Measurements from ENCODE around the gene NRG3.

The NRG3 gene

DNA sequence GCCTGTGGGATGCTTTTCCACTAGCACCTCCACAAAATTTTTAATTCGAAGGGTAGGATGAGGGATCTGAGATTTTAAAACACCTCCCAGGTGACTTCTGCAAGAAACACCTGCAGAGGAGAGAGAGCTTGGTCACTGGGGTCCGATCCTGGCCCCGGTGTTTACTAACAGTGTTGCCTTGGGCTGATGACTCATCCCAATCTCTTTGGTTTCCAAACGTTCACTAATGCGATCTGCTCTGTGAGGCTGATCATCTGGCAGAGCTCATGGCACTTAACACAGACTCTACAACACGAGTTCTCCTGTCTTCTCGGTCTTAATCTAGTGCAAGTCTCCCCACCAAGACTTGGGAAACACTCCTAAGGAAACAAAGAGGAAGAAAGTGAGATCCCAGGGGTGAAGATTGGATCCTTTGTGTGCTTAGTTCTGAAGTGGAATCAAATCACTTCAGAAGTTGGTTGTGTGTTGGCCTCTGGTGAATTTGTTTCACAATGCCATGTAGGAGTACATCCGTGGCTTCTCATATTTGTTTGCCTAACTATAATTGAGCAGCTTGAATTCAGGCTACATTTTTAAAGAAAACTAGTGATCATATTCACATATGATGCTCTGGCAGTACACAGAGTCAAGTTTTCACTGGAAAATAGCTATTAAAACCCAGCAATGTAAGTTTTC, 407.9 kb downstream of the NRG3 start:
- no peak for TF ChIP-seq CTCF (IDR thresholded peaks at IDR 0.05)

DNA sequence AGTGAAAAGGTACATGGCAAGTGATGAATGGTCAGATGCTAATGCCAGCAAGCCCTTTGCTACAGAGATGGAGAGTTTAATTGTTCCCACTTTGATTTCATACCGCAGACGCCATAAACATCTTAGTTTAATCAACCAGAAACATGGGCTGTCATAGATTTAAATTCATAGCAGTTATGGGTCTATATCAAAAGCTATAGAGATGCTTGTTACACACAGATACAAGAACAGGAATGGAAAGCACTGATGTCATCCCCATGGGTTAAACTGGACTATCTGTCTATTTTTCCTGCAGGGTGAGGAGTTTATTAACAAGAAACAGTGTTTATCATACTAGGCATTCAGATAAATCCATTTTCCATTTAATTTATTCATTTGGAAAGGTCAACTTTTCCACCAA, 409.2 kb downstream of the NRG3 start:
- no peak for TF ChIP-seq CTCF (IDR thresholded peaks at IDR 0.05)

- TF ChIP-seq CTCF (IDR thresholded peaks at IDR 0.05), result no peak
Observed at GRCh38 chr10:82288461-82288881, 413.5 kb downstream of the NRG3 start.

- no peak for TF ChIP-seq CTCF (IDR thresholded peaks at IDR 0.05)
Observed at GRCh38 chr10:82289945-82290344, 415.0 kb downstream of the NRG3 start.

- no peak for TF ChIP-seq CTCF (IDR thresholded peaks at IDR 0.05)
Observed at GRCh38 chr10:82294874-82295378, 419.9 kb downstream of the NRG3 start.

DNA sequence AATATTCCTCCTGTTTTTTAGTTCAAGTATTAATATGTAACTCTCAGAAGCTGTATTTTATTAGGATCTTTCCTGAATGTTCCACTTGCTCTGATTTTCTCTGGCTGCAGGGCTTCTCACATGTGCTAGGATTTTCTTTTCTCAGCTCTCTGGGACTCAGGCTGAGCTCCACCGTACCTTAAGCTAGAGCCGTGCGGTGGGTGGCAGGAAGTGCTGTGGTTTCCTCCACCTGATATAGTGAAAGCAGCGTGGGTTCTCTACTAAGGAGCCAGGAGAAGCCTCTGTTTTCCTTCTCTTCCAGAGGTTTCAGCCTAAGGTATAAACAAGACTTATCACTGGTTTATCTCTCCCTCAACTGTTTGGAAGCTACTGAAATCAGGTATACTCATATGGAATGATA, 433.6 kb downstream of the NRG3 start:
- no peak for TF ChIP-seq CTCF (IDR thresholded peaks at IDR 0.05)

GRCh38 chr10:82310839-82311238, 435.8 kb downstream of the NRG3 start:
- TF ChIP-seq CTCF (IDR thresholded peaks at IDR 0.05), result no peak

GRCh38 chr10:82313401-82313800, 438.4 kb downstream of the NRG3 start:
- TF ChIP-seq CTCF (IDR thresholded peaks at IDR 0.05), result no peak

All from LNCAP (cell line).